AG10803 (cell line): ENCODE measurements around the gene UNC13D.

ENCODE experiments used
- DNase-seq: peaks from one replicate; pipeline ENCODE4 v3.0.0; 2010; ENCODE audit warnings: low read depth
- H3K4me3 ChIP-seq: 2 replicates; pipeline ENCODE4 v1.5.1; 2011; ENCODE audit warnings: mild to moderate bottlenecking, low read length, control low read depth
- TF ChIP-seq, protein P1 (sequence below): conservative IDR thresholded peaks from 2 replicates; pipeline ENCODE4 v1.5.1; 2011; ENCODE audit warnings: mild to moderate bottlenecking, low read length, control low read depth, inconsistent platforms

UNC13D gene

DNA sequence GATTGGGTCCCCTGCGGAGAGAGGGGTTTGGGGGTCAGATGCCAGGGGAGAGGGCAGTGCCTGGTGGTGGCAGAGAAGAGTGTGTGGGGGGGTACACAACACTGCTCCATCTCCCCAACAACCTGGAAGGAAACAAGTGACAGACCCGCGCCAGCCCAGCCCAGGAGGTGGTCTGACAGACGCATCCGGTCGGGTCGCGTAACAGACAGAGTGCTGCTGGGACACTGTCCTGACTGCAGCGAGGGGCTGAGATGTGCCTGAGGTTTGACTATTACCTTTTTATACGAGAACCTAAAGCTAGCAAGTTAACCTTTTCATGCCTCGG is 16.2 kb downstream of the UNC13D start:
- TF ChIP-seq, protein P1, sequence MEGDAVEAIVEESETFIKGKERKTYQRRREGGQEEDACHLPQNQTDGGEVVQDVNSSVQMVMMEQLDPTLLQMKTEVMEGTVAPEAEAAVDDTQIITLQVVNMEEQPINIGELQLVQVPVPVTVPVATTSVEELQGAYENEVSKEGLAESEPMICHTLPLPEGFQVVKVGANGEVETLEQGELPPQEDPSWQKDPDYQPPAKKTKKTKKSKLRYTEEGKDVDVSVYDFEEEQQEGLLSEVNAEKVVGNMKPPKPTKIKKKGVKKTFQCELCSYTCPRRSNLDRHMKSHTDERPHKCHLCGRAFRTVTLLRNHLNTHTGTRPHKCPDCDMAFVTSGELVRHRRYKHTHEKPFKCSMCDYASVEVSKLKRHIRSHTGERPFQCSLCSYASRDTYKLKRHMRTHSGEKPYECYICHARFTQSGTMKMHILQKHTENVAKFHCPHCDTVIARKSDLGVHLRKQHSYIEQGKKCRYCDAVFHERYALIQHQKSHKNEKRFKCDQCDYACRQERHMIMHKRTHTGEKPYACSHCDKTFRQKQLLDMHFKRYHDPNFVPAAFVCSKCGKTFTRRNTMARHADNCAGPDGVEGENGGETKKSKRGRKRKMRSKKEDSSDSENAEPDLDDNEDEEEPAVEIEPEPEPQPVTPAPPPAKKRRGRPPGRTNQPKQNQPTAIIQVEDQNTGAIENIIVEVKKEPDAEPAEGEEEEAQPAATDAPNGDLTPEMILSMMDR = no peak
- no peak overlapping the region for H3K4me3 ChIP-seq
- no peak for DNase-seq

DNA sequence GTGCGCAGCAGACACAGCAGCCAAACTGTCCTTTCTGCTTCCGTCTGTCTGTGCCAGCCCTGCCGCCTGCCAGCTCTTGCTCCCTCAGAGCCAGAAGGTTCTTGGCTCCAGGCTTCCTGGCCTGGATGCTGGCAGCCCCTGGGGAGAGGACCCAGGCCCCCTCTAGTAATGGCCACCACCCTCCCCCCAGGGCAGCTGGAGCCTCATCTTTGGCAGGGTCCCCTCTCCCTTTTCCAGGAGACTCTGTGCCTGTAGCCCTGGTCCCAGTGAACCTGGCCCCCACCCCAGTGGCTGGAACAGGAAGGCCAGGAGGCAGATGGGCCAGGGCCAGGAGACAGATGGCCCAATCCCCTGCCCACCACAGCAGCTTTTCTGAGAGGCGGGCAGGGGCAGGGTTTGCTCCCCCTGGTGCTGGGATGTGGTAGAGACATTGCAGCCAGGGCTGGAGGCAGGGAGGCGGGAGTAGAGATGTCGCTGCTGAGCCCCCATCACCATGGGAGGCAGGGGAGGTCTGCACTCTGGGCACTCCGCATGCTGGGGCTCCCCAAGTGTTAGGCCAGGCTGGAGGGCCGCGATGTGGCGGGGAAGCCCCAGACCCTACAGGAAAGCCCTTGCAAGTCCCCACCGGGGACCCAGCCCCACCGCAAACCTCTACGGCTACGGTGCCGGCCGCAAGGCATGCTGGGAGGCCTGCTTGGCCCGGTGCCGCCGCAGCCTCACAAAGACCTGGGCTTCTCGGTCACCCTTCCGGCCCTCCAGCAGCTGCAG is 16.7 kb downstream of the UNC13D start:
- H3K4me3 ChIP-seq = peak overlapping the region; percentile 30; the same call in 1 of the 2 replicates
- peak; percentile 40 for DNase-seq
- TF ChIP-seq, protein P1 = peak; percentile 61

DNA sequence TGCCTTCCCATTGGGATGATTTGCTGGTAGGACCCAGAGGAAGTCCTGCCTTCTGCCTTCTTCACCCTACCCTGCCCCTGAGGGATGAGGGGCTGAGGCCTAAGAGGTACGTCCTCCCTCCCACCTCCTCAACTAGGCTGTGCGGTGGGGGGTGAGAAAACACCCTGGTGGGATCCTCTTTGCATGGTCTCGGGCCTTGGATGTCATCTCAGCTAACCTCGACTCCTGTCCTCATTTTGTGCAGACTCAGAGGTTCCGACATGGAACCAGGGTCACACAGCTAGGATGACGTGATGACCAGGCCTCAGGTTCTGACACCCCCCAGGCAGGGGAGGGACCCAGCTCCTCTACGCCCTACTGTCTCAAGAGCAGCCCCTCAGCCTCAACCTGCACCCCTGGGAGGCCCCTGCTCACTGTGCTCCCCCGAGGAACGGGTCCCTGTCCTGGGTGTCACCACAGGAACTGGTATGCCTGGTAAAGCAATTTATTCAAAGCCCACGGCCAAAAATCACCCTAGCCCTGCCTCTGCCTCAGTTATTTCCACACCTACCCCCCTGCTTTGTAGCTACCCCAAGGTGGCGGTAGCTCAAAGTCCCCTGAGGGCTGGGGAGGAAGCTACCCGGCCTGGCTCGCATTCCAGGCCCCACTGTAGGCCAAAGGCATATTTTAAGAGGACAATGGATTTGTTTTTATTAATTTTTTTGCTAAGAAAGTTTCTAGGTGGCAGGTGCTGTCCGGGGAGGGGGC is 17.5 kb downstream of the UNC13D start:
- TF ChIP-seq, protein P1 = no peak
- H3K4me3 ChIP-seq = no peak overlapping the region
- no peak for DNase-seq

DNA sequence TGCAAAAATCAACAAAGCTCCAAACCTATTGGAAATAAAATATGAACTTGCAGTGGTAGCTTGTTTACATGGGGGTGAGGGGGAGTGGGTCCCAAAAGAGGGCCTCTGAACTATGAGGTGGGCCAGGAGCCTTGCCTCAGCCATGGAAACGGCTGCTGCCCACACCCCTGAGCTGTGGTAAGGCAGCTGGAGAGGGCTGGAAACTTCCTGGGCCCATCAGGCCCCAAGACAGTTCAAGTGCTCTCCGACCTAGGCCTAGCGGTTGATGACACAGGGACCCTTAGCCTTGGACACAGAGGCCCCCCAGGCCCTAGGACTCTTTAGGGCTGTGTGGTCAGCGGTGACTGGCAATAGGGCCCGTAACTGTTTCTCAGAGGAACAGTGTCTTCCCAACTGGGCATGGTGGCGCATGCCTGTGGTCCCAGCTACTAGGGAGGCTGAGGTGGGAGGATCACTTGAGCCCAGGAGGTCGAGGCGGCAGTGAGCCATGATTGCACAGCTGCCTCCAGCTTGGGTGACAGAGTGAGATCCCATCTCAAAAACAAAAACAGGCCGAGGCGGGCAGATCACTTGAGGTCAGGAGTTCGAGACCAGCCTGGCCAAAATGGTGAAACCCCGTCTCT is 18.3 kb downstream of the UNC13D start:
- H3K4me3 ChIP-seq = no peak overlapping the region
- TF ChIP-seq, protein P1 = no peak
- no peak for DNase-seq

DNA sequence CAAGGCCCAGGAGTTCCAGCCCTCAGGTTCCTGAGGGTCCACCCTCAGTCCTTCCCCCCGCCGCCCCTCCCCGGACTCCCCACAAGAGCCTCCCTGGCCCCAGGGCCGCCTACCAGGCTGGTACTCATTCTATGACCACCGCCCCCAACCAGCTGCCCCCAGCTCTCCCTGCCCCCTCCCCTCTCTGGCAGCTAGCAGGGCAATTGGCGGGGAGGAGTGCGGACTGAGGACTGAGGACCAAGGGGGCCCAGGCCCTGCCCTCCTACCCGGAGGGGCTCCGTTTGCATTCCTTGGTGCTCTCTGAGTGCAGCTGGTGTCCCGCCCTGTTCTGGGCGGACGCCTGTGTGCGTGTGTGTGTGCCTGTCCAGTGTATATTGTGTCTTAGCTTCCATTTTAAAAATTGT is 19.1 kb downstream of the UNC13D start:
- DNase-seq = no peak
- no peak overlapping the region for H3K4me3 ChIP-seq
- TF ChIP-seq, protein P1 = no peak

DNA sequence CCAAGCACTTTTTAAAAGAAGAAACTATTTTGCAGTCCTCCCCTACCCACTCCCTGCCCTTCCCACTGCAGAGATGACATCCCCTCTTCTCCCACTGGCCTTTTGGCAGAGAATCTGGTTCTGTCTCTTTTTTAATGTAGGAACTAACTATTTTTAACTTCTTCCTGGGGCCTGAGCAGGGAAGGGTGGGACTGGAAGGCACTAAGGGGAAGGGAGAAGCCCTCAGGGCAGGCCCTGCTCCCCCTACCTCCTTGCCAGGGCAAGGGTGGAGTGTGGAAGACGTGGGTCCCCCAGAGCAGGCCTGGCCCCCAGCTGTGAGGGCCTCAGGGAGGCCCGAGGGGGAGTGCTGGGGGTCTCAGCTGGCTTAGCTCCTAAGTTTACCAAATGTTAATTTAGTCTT is 19.5 kb downstream of the UNC13D start:
- TF ChIP-seq, protein P1 = no peak
- DNase-seq = no peak
- H3K4me3 ChIP-seq = no peak overlapping the region

DNA sequence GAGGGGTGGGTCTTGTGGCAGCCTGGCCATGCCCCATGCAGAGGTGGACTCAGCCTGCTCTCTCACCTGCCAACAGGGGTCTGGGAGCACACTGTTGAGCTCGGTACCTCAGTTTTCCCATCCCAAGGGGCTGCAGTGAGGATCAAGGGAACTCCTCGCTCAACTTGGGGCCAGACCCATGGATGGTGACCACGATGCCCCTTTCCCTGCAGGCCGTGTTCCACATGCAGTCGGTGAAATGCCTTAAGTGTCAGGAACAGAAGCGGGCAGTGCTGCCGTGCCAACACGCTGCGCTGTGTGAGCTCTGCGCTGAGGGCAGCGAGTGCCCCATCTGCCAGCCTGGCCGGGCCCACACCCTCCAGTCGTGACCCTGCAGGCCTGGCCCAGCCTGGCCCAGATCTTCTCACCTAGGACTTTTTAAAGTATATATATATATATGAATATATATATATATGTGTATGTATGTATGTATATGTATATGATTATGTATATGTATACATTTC is 20.1 kb downstream of the UNC13D start:
- DNase-seq = no peak
- no peak overlapping the region for H3K4me3 ChIP-seq
- TF ChIP-seq, protein P1 = no peak
